Germinal center (tissue), 1 donor: ENCODE results near the gene PPARA.

Experiments
- DNase-seq: peaks from one replicate; pipeline ENCODE4 v3.0.0; 2012; ENCODE audit warnings: mixed read lengths, low spot score

PPARA gene

DNA sequence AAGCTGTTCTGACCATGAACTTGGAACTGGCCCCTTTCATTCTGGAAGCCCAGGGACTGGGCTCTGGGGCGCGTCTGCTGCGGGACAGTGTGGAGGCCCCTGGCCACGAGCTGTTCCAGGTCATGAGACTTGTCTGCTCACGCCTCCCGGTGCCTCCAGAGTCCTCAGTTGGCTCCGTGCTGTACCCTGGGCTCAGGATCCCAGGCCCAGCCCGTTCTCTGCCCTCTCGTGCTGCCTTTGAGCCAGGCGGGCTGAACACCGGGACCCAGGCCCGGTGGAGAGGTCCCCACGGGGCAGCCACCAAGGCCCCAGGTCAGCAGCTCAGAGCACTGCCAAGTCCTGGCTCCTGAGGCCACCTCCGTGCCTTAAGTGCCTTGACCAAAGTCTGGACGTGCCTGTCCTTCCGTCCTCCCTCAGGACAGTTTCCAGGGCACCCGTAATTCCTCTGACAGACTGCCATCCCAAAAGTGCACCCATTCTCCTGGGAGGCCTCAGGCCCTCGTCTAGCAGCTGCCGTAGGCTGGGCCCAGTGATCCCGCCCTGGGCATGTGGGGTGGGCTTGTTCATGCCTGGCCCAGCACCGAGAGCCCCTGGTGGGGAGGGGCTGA, 36.3 kb upstream of the PPARA start:
- no peak for DNase-seq

DNA sequence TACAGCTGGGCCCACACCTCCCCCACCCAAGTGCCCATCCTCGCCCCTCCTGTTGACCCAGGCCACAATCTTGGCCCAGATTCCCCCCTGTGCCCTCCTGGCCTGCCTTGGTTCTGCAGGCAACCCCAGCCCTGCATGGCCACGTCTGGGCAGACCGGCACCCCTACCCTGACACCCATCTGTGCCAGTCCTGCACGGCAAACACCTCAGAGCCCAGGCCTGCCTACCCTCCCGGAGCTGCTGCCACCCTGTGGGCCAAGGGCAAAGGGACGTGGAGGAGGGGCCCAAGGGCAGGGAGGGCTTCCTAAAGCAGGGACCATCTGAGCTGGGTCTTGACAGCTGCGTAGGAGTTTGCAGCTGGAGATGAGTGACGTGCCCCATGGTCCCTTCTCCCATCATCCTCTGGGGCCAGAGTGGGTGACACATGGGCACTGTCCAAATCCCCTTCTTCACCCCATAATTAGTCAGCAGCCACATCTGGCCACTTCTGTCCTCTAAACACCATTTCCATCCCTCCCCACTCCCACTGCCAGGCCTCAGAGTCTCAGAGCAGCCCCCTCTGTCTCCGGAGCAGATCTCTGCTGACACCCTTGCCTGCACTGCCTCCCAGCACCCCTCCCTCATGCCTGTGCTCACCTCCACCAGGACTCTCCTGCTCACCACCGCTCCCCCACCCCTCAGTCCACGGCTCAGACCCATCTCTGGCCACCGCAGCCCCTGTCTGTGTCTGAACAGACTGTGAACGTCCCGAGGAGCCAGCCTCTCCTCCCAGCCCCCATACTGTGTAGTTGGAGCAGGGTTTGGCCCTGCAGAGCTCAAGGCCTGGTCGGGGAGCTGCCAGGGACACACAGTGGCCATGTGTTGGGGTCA, 35.6 kb upstream of the PPARA start:
- DNase-seq, result no peak

GRCh38 chr22:46115388-46115678, 35.0 kb upstream of the PPARA start:
- DNase-seq, result no peak

GRCh38 chr22:46115755-46116490, 34.4 kb upstream of the PPARA start:
- DNase-seq, result no peak

DNA sequence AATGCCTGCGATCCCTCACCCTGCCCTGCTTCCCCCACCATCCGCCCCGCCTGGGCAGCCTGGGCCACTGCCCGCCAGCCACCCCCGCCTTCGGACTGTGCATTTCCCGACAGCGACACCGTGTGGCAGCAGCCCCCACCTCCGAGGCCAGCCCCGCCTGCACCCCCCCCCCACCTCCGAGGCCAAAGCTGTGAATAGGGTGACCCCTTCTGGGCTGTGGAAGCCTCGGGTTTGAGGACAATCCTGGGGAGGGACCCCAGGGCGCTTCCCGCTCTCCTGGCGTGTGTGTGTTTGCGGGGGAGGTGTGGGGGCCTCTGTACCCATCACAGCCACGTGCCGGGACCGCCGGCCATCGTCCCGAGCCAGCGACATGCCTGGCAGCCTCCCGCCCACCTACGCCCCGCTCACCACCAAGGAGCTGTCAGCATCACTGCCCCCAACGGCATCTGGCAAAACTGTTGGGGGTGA, 33.8 kb upstream of the PPARA start:
- DNase-seq, result peak; percentile 94

- DNase-seq, result no peak
Measured at GRCh38 chr22:46117206-46118199, 32.8 kb upstream of the PPARA start.

GRCh38 chr22:46119093-46119728, 31.1 kb upstream of the PPARA start:
- no peak for DNase-seq

DNA sequence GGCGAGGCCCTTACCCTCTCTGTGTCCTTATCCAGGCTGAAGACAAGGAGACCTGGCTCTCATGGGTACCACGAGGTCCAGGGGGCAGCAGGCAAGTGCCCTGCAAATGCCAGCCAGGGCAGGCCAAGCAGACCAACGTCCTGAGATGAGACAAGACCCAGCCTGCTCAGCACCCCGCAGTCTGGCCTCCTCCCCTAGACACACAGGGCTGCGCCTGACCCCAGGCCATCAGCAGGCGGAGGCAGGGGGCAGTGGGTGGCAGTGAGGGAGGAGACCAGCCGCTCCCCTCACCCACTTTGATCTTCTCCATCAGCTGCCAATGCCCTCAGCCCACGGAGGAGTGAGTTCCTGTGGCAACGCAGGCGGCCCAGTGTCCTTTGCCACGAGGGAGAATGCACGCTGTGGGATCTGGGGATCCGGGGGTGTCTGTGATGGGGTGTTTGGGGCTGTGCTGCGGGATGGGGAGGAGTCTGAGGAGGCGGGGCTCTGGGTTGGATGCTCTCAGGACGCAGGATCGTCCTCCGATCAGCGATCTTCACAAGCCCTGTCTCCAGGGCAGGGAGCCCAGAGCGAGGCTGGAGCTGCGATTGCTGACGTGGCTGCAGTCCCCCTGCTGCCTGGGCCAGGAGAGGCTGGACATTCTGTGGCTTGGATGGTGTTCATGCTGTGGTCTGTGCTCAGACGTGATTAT, 30.5 kb upstream of the PPARA start:
- DNase-seq, result no peak

DNA sequence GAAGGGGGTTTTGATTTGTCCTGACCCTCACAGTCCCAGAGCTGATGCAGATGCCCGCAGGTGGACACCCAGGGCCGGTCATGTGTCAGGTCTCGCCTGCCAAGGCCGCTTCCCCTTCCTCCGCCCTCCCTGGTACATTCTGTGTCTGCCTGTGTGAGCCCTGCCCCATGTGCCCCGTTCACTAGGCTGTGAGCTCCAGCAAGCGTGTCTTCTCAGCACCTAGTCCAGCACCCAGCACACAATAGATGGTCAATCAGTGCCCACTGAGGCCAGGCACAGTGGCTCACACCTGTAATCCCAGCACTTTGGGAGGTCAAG, 29.9 kb upstream of the PPARA start:
- DNase-seq, result no peak

DNA sequence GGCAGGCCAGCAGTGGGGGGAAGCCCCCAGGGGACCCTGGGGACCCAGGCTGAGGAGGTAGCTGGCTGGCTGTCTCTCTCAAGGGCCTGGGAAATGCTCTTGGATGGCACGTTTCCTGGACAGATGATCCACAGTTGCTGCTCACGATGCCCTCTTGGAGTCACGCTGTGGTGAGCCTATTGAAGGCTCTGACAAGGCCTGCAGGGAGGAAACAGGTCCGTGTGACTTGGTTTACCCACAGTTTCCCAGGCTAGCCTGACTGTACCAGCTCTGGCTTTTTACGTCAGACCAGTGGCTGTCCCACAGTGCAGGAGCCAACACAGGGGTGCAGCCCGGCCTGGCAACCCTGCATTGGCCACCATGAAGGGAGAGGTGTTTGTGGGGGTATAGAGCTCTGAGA, 29.2 kb upstream of the PPARA start:
- no peak for DNase-seq

GRCh38 chr22:46121523-46122287, 28.6 kb upstream of the PPARA start:
- DNase-seq, result no peak

- peak; percentile 81 for DNase-seq
Measured at GRCh38 chr22:46122511-46122971, 27.8 kb upstream of the PPARA start.

DNA sequence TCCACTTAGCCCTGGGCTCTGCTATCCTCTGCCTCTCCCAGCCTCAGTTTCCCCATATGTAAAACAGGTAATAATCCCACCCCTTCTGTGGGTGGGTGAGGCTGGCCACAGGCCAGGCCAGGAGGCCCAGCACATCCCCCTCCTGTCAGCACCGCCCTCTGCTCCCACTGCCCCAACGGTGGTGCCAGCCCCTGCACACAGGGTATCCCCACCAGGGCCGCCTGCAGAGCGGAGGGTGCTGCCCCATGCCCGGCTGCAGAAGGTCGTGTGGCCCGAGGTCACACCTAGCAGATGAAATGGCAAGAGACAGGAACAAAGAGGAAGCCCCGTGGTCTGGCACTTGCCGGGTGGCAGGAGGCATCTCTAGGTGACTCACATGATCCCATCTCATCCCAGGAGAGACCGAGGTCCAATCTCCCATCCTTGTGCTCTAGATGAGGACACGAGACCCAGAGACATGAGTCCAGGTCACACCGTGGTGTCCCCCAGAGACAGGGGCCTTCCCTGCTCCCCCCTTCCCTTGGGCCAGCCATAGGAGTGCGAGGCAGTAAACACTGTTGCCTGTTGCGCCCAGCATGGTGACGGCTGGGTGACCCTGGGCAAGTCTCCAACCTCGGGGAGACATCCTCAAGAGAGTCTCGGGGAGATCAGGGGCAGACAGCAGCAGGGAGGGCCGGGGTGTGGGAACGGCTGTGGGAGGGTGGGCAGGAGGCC, 27.2 kb upstream of the PPARA start:
- DNase-seq, result no peak

DNA sequence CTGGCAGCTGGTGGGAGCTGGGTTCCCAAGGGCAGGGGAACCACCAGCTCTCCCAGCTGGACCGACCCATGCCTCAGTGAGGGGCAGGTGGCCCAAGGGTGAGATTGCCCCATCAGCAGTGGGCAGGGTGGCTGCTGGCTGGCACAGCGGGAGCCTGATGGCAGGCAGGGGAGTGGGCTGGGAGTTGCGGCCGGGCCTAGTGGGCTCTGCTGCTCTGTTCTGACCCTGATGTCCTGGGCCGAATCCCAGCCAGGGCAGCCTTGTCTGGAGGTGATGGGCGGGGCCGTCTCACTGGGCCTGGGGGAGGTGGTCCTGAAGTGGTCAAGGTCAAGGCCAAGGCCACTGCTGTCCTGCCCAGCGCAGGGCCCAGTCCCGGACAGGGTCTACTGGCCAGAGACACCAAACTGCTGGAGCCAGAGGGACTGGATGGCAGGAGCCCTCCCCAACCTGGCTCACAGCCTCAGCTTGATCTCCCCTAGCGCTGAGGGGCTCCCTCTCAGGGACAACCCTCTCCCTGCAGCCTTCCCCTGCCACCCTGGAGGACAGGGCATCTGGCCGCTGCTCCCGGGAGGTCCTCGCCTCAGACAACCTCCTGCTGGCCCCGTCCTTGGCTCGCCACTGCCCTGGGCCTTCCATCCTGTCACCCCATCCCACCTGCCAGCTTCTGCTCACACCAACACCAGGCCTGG, 26.5 kb upstream of the PPARA start:
- no peak for DNase-seq

GRCh38 chr22:46124383-46125144, 25.8 kb upstream of the PPARA start:
- no peak for DNase-seq

GRCh38 chr22:46125311-46125710, 25.0 kb upstream of the PPARA start:
- no peak for DNase-seq

GRCh38 chr22:46125816-46126765, 24.2 kb upstream of the PPARA start:
- DNase-seq, result no peak
